GM12864 (cell line): ENCODE results near the gene NFYA.
A peak's percentile ranks its signal among the peaks of the same experiment; 100 is the strongest.

Experiments used
- DNase-seq: peaks from one replicate; pipeline ENCODE4 v3.0.0-alpha.2; 2011; ENCODE audit warnings: low read depth
- H3K4me3 ChIP-seq: 2 replicates; pipeline ENCODE4 v1.5.1; 2011; ENCODE audit warnings: mild to moderate bottlenecking, low read depth, low read length, control low read depth
- TF ChIP-seq, protein P1 (sequence below): IDR thresholded peaks from 2 replicates; pipeline ENCODE4 v1.5.1; 2011; ENCODE audit warnings: low read depth, mild to moderate bottlenecking, moderate library complexity, low read length, control low read depth, inconsistent platforms; ENCODE audit errors: missing control alignments

The NFYA gene

DNA sequence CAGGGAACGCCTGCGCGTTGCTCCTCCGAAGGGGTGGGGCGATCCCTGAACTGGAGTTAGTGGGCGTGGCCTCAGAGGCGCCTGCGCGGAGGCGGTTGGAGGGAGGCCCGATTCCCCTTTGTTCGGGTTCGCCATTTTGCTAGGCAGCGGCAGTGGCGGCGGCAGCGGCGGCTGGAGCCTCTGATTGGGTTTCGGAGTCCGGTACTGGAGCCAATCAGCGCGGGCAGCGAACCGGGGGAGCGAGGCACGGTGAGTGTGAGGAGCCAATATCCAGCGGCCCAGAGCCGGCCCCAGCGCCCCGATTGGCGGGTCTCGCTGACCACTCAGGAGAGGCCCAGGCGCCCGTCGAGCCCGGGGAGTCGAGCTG lies at the start of gene NFYA:
TSS of gene NFYA (plus strand) at position 139 of the 367 bp plus-strand sequence. CDS start 6,116 bp downstream, outside the sequence.
- DNase-seq: no peak
- TF ChIP-seq, protein P1, sequence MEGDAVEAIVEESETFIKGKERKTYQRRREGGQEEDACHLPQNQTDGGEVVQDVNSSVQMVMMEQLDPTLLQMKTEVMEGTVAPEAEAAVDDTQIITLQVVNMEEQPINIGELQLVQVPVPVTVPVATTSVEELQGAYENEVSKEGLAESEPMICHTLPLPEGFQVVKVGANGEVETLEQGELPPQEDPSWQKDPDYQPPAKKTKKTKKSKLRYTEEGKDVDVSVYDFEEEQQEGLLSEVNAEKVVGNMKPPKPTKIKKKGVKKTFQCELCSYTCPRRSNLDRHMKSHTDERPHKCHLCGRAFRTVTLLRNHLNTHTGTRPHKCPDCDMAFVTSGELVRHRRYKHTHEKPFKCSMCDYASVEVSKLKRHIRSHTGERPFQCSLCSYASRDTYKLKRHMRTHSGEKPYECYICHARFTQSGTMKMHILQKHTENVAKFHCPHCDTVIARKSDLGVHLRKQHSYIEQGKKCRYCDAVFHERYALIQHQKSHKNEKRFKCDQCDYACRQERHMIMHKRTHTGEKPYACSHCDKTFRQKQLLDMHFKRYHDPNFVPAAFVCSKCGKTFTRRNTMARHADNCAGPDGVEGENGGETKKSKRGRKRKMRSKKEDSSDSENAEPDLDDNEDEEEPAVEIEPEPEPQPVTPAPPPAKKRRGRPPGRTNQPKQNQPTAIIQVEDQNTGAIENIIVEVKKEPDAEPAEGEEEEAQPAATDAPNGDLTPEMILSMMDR: no peak
- peak within 1 kb of the TSS; percentile 99 for H3K4me3 ChIP-seq

DNA sequence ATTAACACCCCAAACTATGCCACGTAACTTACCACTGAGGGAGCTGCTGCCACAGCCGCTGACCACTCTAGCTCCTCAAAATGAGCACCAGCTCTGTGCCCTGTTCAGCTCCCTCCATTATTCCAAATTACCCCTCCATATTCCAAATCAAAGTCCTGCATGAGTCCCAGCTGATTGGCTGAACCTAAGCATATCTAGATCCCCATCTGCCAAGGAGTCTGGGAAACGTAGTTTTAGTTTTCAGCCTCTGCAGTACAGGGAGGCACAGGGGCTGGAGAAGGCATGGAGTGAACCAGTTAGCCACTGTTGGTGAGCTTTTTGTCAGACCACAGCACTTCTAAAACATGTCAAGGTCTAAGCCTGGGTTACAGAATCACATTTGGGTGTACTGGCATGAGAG lies 49.7 kb upstream of the NFYA start:
- DNase-seq: no peak

DNA sequence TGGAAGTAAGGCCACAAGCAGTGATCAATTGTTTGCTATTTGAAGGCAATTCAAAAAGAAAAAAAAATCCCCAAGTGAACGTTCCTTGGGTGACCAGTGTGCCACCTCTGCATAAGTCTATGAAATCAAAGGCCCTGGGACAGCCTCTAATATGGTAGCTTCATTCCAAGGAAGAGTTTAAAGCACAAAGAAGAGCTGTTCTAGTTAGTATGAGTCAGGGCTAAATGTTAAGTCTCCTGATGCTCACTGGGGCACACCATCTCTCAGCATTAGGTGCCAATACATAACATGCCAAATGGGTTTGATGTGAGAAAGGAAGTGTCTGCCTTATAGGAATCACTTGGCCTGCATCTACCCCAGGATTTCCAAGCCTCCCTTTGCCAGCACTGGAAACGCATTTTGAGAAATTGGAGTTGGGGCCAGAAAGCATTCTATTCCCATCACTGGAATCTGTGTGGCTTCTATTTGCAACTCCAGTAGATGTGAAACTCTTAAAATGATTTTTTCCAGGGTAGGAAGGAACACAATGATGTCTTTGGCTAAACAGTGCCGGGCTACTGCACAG lies 46.7 kb upstream of the NFYA start:
- DNase-seq: no peak
- no peak overlapping the region for H3K4me3 ChIP-seq
- TF ChIP-seq, protein P1: no peak

More for the DNA sequence above, 49.7 kb upstream of the NFYA start:
- H3K4me3 ChIP-seq: no peak overlapping the region
- TF ChIP-seq, protein P1: no peak

DNA sequence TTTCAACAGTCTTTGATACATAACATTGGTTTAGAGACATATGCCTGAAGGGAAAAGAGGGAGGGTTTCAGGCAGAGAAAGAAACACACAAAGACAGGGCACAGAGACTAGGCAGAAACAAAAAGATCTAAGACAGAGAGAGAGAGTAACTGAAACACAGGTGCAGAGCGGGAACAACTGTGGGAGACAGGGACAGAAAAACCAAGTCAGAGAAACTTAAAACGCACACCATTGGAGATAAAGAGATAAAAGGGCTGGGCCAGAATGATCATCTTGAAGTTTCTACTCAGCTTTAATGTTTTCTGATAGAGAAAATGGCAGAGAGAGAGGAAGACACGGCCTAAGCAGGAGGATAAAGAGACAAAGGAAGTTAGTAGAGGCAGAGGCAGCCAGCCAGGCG lies 45.5 kb upstream of the NFYA start:
- TF ChIP-seq, protein P1: no peak
- DNase-seq: no peak
- no peak overlapping the region for H3K4me3 ChIP-seq

DNA sequence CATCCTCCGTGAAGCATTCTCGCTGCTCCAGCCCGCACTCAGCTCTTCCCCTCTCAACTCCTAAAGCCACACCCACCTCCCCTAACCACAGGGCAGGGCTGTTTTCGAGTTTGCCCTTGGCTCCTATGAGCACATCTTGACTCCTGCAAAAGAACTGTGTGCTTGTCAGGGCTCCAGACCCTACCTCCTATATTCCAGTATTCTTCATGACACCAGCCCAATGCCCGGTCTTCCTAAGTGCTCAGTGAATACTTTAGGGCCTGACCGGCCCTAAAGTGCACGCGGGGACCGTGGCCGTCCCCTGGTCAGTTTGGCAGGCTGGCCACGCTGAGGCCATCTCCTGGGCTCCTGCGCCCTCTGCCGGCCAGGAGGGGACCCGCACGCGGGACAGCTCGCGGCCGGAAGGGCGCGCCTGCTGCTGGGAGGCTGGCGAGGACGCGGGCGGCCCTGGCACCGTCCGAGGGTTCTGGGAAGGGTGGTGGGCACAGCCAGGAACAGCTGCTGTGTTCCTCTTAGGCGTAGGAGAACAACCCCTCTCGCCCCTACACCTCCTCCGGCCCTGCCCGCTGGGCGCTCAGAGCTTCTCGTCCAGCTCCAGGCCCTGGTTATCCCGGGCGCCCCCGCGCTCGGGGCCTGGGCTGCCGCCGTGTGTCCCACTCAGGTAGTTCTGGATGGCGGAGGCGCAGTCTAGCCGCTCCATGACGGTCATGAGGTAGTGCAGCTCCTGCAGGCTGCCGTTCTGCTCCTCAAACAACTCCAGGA lies 44.8 kb upstream of the NFYA start:
- peak overlapping the region; percentile 48 for H3K4me3 ChIP-seq
- DNase-seq: no peak
- TF ChIP-seq, protein P1: peak; percentile 97

DNA sequence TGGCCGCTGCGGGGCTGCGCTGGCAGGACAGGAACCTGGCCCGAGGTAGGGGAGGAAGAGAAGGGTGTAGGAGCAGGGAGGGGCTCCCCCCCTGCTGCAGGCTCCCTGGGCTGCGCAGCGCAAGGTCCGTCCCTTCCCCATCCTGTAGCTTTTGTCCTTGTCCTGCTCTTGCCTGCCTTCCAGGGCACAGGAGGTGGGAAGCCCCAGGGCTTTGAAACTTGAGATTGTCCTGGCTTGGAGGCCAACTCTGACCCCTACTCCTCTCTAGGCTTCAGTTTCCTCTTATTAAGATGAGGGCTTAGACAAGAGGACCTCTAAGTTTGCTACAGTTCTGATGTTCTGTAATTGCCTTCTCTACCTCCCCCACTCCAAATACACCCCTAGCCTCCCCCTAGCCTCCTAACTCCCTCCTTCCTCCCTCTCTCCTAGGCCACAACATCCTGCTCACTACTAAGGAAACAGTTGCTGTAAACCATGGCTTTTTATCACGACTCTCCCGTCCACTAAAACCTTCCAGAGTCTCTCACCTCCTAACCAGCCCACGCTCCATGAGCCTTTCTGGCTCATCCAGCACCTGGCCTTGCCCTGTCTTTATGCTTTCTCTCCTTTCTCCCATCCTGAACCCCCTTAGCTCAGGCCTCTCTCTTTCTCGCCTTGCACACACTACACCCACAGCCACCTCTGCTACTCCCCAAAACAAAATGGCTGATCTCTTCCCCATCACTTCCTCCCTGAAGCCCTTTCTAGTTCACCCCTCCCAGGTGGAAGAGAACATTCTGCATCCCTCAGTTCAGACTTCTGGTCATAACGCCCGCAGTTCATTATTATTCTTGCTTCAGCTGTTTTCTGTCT lies 44.0 kb upstream of the NFYA start:
- TF ChIP-seq, protein P1: no peak
- H3K4me3 ChIP-seq: peak overlapping the region; percentile 48
- no peak for DNase-seq
